Endothelial cell (in vitro differentiated cells): ENCODE measurements around the gene PACRGL. TPM values are rescaled to one million over a fixed set of nuclear protein-coding genes. Genes with fewer than 3 reads are reported as not detected.

ENCODE experiments used
- DNase-seq: peaks from one replicate; pipeline ENCODE4 v3.0.0; 2021; ENCODE audit warnings: low spot score
- H3K27ac Mint-ChIP-seq: one replicate; pipeline ENCODE4 v1.8.0; 2021; ENCODE audit warnings: mixed read lengths, inconsistent platforms; ENCODE audit not compliant: unreplicated experiment
- H3K27me3 Mint-ChIP-seq: one replicate; pipeline ENCODE4 v1.8.0; 2021; ENCODE audit warnings: mild to moderate bottlenecking, moderate library complexity, mixed read lengths, inconsistent platforms; ENCODE audit not compliant: unreplicated experiment
- H3K36me3 Mint-ChIP-seq: one replicate; pipeline ENCODE4 v1.8.0; 2021; ENCODE audit warnings: mild to moderate bottlenecking, low read depth, mixed read lengths, inconsistent platforms; ENCODE audit not compliant: unreplicated experiment
- H3K4me1 Mint-ChIP-seq: one replicate; pipeline ENCODE4 v1.8.0; 2021; ENCODE audit warnings: mild to moderate bottlenecking, mixed read lengths, inconsistent platforms; ENCODE audit not compliant: unreplicated experiment
- H3K4me3 Mint-ChIP-seq: one replicate; pipeline ENCODE4 v1.8.0; 2021; ENCODE audit warnings: mild to moderate bottlenecking, mixed read lengths, inconsistent platforms; ENCODE audit not compliant: unreplicated experiment
- H3K9me3 Mint-ChIP-seq: one replicate; pipeline ENCODE4 v1.8.0; 2021; ENCODE audit warnings: mixed read lengths, inconsistent platforms; ENCODE audit not compliant: unreplicated experiment
- CTCF ChIP-seq: fragments of 200-600 bp; sonication (generic); IDR thresholded peaks from one replicate; pipeline ENCODE4 v1.5.0; 2021; ENCODE audit warnings: antibody characterized with exemption; ENCODE audit not compliant: unreplicated experiment
- total RNA-seq: library from RNA; stranded (reverse); fragmentation: NEBNext Ultra II Directional; extraction: Animal tissue kit (Norgen Biotek cat#: 25700); gene quantifications from one replicate; pipeline ENCODE4 v1.2.1, GENCODE V29; 2021; ENCODE audit not compliant: unreplicated experiment

The PACRGL gene
- total RNA-seq, 1 donor from 2014 or later: 9.2 TPM

- no peak overlapping the region for H3K4me3 Mint-ChIP-seq
- no peaks in the 10 kb centered on the region for H3K9me3 Mint-ChIP-seq
- H3K27ac Mint-ChIP-seq: no peak overlapping the region
- no peak for DNase-seq
- TF ChIP-seq CTCF: no peak
- no peaks in the 10 kb centered on the region for H3K27me3 Mint-ChIP-seq
- peaks cover 3% of the 10 kb centered on the region for H3K4me1 Mint-ChIP-seq
- H3K36me3 Mint-ChIP-seq: no peaks in the 10 kb centered on the region
Observed at GRCh38 chr4:20666012-20666860, 34.0 kb upstream of the PACRGL start.

GRCh38 chr4:20672262-20672661, 28.0 kb upstream of the PACRGL start:
- Mint-ChIP-seq H3K9me3 (no peaks in the 10 kb centered on the region), H3K4me3 (no peak overlapping the region), H3K36me3 (no peaks in the 10 kb centered on the region), H3K27ac (no peak overlapping the region), H3K4me1 (peaks cover 3% of the 10 kb centered on the region), H3K27me3 (no peaks in the 10 kb centered on the region)
- DNase-seq: no peak
- TF ChIP-seq CTCF: no peak

- Mint-ChIP-seq H3K27ac (no peak overlapping the region), H3K36me3 (no peaks in the 10 kb centered on the region), H3K4me1 (peaks cover 3% of the 10 kb centered on the region), H3K27me3 (no peaks in the 10 kb centered on the region), H3K9me3 (no peaks in the 10 kb centered on the region), H3K4me3 (no peak overlapping the region)
- DNase-seq: no peak
- no peak for TF ChIP-seq CTCF
Observed at GRCh38 chr4:20675786-20676185, 24.5 kb upstream of the PACRGL start.

GRCh38 chr4:20676501-20677197, 23.6 kb upstream of the PACRGL start:
- Mint-ChIP-seq H3K27me3 (no peaks in the 10 kb centered on the region), H3K27ac (no peak overlapping the region)

More at GRCh38 chr4:20676501-20677197, 23.6 kb upstream of the PACRGL start:
- H3K4me3 Mint-ChIP-seq: no peak overlapping the region
- H3K4me1 Mint-ChIP-seq: no peaks in the 10 kb centered on the region
- H3K36me3 Mint-ChIP-seq: no peaks in the 10 kb centered on the region
- no peak for TF ChIP-seq CTCF
- no peaks in the 10 kb centered on the region for H3K9me3 Mint-ChIP-seq
- no peak for DNase-seq
